NCI-H1436 treated with DMSO at 0.1 percent for 48 hours (cell line): ENCODE data around the gene PLEKHM1.
"Not testable (repeated sequence)": the region's sequence is repeated elsewhere in the genome, so short reads cannot be mapped to it uniquely, and the experiment has no call there.

ENCODE experiments used
- DNase-seq: peaks from one replicate; lab custom pipeline; 2025; lab: John Stamatoyannopoulos, UW

The PLEKHM1 gene

DNA sequence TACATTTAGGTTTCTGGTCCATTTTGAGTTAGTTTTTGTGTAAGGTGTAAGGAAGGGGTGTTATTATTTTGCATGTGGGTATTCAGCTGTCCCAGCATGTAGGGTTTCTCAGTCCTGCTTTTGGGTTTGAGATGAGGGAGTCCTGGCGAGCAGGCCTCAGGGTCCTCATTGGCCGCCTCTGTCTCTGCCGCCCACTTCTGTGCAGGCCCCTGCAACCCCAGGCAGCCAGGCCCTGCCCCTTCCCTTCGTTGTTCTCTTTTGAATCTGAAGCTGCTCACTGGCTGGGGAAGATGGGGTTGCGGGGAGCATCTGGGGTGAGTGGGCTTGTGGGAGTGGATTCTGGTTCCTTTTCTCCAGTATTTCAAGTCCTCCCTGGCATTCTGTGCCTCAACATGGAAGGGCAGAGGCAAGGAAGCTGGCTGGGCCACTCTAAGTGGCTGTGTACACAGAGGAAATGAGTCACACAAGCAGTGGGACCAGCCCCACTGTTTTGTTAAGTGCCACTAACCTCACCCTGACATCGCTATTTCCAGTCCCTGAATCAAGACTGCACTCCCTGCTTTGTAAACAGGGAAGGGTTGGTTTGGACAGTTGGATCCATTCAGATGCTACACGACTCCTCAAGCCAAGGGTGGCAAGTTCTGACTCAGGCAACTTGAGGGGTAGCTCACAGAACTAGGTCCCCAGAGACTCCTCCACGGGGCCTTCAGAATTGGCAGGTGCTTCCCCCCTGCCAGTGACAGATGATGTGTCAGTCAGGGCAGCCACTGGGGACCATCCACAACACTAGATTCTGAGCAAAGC, 28.8 kb downstream of the PLEKHM1 start:
- peak; percentile 58 for DNase-seq

DNA sequence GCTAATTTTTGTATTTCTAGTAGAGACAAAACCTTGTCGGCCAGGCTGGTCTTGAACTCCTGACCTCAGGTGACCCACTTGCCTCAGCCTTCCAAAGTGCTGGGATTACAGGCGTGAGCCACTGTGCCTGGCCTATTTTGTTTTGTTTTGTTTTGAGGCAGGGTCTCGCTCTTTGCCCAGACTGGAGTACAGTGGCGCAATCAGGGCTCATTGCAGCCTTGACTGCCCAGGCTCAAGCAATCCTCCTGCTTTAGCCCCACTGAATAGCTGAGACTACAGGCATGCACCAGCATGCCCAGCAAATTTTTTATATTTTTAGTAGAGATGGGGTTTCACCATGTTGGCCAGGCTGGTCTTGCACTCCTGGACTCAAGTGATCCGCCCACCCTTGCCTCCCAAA, 30.1 kb downstream of the PLEKHM1 start:
- not testable (repeated sequence) for DNase-seq

DNA sequence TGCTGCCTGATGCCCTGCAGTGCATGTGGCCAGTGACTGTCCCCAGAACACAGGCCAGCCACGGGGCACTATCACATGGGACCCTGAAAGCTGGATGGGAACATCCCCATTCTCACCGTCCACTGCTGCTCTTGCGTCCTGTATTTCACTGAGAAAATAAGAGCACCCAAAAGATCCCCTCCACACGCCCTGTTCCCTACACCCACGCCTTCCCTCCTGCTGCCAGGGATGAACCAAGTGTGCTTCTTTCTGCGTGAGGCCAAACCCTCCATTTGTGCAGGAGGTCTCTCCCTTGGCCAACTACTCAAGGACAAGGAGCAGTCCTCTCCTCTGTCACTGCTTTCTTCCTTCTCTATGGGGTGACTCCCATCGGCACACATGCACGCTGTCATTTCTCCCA, 36.2 kb downstream of the PLEKHM1 start:
- DNase-seq: not testable (repeated sequence)

DNA sequence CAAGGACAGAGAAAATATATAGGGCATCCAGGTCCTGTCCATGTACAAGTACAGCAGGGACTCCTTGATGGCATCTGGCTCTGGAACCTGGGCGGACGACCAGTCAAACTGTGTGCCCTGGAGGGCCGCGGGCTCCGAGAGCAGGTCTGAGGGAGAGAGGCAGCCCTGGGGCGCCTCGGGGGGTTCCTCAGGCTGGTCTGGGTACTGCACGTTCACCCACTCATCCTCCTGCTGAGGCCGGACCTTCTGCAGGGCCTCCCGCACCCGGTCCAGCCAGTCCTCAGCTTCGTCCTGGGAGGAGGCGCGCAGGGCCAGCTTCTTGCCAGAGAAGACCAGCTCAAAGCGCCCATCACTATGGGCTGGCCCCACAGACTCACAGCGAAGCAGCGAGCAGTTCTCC, 36.8 kb downstream of the PLEKHM1 start:
- DNase-seq: not testable (repeated sequence)

DNA sequence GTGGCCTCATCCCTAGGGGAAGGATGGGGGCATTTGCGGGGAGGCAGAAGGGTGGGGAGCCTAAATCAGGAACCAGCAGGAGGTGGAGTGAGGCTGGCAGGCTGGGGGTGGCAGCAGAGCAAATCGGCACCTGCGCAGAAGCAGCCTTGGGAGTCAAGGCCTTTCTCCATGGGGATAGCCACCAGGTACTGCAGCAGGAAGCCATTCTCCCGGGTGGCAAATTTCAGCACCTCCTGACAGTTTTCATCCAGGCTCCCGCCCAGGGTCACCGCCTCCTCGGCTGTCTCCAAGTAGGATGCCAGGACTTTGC, 37.3 kb downstream of the PLEKHM1 start:
- not testable (repeated sequence) for DNase-seq

DNA sequence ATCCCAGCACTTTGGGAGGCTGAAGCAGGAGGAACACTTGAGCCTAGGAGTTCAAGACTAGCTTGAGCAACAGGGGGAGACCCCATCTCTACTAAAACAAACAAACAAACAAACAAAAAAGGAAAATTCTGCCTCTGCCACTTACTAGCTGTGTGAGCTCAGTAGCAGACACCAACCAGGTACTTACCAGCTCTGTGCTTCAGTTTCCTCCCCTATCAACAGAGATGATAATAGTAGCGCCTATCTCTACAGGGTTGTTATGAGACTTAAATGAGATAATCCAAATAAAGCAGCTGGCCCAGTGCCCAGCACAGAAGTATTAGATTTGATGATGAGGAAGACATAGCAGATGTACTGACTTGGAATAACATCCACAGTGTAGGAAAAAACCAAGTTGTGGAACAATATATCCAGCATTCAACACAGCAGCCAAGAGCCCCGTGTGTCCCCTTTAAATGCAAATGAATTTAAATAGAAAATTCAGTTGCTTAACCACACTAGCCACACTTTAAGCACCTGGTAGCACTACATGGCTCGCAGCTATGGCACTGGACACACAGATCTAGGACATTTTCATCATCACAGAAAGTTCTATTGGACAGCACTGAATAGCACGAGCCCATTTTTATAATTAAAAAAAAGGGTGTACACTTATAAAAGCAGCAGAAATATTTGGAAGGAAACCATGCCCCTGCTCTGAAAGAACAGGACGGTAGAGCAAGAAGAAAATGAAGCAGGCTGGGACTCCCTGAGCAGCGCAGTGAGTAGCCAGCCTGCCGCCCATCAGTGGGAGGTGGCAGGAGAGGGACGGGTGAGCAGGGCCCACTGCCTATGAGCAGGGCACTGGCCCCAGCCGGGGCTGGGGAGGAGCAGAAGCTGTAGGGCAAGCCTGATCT, 37.9 kb downstream of the PLEKHM1 start:
- DNase-seq: not testable (repeated sequence)

DNA sequence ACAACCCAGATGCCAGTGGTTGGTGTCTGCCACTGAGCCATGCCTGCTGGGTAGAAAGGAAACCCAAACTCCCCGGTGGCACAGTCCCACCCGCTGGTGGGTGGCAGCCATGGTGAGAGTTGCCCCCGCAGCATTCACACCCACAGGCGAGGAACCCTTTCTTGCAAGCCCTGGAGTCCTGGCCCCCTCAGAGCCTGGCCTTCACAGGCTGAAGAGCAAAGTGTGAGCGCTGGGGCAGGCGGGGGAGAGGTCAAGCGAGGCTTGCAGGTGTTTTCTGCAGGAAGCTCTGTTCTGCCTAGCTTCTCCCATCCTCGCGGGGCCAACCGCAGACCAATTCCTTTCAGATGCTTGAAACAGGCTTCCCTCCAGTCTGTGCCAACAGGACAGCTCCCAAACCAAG, 38.9 kb downstream of the PLEKHM1 start:
- not testable (repeated sequence) for DNase-seq

DNA sequence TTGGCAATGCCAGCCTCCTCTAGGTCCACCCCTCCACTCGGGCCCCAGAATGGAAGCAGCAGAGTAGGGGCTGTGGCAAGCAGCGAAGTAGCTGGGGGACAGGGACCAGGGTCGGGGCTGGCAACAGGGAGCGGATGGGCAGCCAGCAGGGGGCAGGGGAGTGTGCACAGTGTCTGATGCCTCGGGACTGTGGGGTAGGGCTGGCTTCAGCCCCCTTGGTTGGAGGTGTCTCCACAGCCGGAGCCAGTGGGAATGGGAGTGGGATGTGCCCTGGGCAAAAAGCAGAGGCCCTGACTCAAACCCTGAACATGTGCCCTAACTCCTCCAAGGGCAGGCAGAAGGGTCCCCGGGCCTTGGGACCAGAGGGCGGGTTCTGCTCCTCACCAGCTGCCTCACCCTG, 39.4 kb downstream of the PLEKHM1 start:
- DNase-seq: no peak

DNA sequence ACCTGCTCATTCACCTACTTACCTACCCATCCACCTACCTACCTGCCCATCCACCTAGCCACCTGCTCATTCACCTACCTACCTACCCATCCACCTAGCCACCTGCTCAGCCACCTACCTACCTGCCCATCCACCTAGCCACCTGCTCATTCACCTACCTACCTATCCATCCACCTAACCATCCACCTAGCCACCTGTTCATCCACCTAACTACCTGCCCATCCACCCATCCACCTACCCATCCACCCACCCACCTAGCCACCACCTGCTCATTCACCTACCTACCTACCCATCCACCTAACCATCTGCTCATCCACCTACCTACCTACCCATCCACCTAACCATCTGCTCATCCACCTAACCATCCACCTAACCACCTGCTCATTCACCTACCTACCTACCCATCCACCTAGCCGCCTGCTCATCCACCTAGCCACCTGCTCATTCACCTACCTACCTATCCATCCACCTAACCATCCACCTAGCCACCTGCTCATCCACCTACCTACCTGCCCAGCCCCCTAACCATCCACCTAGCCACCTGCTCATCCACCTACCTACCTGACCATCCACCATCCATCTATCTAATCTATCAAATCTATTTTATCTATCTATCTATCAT, 40.7 kb downstream of the PLEKHM1 start:
- DNase-seq: not testable (repeated sequence)

DNA sequence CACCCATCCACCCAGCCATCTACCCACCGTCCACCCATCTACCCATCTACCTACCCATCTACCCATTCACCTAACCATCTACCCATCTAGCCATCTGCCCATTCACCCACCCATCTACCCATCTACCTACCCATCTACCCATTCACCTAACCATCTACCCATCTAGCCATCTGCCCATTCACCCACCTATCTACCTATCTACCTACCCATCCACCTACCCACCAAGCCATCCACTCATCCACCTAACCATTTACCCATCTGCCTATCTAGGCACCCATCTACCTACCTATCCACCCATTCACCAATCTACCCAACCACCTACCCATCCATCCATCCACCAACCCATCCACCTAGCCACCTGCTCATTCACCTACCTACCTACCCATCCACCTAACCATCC, 41.3 kb downstream of the PLEKHM1 start:
- DNase-seq: not testable (repeated sequence)

DNA sequence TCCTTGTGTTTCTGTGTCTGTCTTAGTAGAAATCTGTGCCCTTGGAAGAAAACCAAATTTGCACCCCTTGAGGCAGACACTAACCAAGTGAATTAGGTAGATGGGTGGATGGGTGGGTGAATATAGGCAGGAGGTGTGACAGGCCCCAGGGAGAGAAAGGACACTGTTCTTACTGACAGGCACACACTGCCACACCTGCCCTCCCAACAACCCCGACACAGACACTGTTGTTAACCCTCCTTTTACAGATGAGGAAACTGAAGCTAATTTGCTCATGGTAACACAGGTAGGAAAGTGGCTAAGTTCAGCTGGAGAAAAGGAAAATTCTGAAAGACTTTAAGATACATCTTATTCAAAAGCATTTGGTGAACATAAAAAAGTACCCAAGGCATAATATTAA, 42.0 kb downstream of the PLEKHM1 start:
- DNase-seq: not testable (repeated sequence)

DNA sequence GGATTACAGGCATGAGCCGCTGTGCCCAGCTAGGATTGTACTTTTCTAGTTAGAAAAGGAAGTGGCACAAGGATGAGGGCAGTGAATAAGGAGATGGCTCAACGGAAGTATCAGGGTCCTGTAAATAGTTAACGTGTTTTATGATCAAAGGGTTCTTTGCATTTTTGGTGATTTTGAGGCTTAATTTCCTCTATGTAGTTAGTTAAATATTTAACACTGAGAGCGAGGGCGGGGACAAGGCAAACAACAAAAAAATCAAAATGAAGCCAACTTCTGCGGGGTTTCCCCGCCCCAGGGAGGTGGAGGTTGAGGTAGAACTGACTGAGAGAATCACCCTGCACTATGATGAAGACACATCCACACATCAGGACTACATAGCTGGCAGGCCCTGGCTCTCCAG, 42.5 kb downstream of the PLEKHM1 start:
- DNase-seq: not testable (repeated sequence)

DNA sequence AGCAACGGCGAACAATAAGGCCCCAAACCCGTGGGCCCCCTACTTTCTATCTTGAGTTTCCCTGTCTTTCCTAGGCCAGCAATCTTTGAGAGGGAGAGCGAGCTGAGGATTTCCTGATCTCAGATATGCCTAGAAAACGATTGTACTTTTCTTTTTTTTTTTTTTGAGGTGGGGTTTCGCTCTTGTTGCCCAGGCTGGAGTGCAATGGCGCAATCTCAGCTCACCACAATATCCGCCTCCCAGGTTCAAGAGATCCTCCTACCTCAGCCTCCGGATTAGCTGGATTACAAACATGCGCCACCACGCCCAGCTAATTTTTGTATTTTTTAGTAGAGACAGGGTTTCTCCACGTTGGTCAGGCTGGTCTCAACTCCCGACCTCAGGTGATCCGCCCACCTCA, 42.9 kb downstream of the PLEKHM1 start:
- DNase-seq: not testable (repeated sequence)

DNA sequence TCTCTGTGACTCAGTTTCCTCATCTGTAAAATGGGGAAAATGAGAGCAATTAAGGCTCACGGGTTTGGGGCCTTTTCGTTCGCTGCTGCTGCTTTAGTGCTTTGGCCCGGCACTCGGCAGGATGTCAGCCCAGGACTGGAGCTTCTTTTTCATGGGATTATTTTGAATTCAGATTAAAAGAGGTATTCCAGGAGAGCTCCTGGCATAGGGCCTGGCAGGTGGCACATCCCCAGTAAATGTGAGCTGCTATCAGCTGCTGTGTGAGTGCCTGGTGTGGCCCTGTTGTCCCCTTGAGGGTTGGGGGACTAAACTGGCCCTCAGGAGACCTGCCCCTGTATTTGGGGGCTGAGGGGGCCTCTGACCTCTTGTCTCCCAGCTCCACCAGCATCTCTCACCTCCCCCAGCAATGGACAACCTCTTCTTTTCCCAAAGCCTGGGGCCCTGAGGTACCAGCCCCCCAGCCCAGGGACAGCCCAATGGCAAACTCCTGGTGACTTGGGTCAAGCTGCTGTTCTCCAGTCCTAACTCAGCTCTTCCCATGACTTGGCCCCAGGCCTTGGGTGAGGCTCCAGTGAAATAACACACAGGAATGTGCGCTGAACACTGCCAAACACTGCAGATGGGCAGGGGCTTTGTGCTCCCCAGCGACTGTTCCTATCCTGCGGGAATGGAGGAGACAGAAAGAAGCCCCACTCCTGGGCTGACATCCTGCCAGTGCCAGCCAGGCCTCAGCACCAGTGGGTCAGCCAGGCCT, 43.5 kb downstream of the PLEKHM1 start:
- not testable (repeated sequence) for DNase-seq

DNA sequence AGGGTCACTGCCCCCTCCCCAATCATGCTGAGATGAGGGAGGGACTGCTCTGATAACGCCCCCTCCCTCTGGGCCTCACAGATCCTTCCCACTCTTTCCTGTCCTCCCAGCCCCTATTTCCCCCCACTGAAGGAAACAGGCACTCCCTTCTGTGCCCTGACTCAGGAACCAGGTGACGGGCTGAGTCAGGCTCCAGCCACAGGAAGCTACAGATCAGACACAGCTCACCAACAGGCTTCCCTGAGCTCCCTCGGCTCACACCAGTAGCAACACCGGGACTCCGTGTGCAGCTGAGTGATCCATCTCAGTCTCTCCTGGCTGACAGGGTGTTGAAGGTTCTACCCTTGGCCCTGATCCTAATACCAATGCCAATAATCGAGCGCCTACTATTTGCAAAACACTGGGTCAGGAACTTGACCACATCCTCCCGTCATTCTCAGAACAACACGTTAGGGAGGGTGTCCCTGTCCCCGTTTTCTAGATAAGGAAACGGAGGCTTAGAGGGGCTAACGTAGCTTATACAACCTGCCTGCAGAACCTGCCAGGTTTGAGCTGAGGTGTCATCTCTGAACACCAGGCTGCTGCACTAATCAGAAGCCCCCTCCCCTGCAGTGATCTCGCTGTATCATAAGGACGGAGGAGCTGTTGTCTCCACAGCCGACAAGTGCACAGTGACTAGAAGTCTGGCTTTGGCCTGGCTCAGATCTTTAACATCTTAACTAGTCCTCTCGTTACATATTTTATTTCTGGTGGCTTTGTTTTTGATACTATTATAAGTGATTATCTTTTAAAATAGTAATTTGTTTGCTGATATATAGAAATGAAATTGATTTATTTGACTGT, 44.4 kb downstream of the PLEKHM1 start:
- DNase-seq: not testable (repeated sequence)

DNA sequence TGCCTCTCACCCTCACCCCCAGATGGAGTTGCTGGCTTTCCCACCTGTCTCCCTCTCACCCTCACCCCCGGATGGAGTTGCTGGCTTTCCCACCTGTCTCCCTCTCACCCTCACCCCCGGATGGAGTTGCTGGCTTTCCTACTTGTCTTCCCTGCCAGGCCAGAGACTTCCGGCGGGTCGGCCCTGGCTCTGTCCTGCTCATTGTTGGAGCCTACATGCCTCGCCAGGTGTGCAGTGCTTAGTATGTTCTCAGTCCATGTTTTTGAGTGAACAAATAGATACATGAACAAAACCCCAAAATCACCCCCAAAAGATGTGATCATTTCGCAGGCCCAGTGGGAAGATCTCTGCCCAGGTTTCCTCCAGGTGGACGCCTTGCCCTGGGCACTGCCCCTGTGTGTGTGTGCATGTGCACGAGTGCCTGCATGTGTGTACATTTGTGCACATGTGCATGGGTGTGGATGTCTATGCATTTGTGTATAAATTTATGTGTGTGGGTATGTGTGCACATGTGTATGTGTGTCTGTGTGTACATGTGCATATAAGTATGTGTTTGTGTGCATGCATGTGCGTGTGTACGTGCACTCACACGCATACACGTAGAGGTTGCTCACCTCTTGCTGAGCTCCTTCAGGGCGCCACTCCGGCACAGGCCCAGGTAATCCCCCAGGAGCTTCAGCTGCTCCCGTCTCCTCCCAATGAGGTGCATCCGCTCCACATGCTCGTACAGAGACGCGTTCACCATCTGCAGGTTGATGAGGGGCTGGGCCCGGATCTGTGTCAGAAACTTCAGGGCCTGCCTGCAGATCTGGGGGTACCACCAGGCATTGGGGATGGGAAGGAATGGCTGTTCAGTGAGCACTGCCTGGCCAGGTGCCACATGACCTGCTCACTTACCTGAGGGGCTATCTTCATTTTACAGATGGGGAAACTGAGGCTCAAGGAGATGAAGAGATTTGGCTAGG, 45.4 kb downstream of the PLEKHM1 start:
- DNase-seq: not testable (repeated sequence)

DNA sequence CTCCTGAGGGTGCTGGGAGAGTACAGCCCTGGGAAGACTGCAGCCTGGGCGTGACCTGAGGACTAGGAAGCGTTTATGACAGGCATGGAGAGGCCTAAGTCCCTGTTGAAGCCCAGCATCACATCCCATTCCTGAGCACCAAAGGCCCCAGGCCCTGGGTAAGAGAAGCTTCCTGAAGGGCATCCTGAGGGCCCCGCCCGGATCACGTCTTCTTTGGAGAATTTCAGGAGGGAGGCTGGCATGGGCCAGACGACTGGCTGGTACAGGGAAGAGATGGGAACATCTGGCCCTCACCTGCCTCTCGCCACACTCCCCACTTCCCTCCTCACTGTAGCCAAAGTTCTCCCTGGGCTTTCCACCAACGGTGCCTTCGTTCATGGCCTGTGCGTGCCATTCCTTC, 46.2 kb downstream of the PLEKHM1 start:
- DNase-seq: not testable (repeated sequence)

DNA sequence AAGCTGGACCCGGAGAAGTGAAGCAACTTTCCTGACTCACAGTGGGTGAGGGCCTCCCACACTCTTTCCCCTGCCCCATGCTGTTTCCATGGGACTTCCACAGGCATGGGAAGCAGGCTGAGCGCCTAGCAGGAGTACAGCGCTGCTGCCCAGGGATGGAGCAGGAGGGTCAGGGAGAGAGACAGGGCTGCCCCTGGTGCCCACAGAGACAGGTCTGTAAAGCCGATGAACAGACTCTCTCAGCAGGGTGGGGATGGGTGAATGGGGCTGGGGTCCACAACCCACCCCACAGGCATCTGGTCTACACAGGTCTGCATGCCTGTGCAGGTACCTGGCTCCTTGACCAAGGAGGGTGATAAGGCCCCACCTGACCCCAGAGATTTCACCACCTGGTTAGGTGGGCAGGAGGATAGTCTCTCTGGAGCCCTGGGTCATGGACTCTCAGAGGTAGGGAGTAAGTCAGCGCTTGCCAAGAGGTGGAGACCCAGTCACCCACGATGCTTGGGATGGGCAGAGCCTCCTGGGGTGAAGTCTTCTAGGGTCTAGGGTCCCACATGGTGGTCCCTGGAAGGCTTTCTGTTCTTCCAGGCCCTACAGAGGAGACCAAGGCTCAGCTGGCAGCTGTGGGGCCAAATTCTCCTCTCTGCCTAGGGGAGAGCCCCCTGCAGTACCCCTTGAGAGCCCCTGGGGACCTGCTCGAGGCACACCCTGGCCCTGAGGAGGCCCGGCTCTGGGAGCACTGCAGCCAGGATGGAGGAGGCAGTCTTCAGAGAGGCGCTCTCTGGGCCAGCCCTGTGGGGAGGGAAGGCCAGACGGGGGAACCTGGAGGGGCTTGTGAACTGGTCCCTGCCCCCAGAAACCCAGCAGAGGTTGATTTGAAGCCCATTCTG, 46.9 kb downstream of the PLEKHM1 start:
- not testable (repeated sequence) for DNase-seq
